Astrocyte (in vitro differentiated cells and primary cell): ENCODE results near the gene PRKCA. TPM values are rescaled to one million over a fixed set of nuclear protein-coding genes. Genes with fewer than 3 reads are reported as not detected.
"Not testable (repeated sequence)": the region's sequence is repeated elsewhere in the genome, so short reads cannot be mapped to it uniquely, and the experiment has no call there.

ENCODE experiments used
- DNase-seq: peaks from one replicate; pipeline ENCODE4 v3.0.0-alpha.2; 2010; ENCODE audit warnings: low read depth
- FAIRE-seq: peaks from 2 replicates; lab custom pipeline; 2011; peaks lifted over from hg19 to GRCh38; lab: Jason Lieb, UNC
- H2AFZ ChIP-seq: 2 replicates; pipeline ENCODE4 v1.6.0; 2012; ENCODE audit warnings: low read depth, low read length, inconsistent platforms
- H3K27ac ChIP-seq: 2 replicates; pipeline ENCODE4 v1.5.1; 2011; ENCODE audit warnings: low read depth, low read length, inconsistent platforms
- H3K27me3 ChIP-seq: 2 replicates; pipeline ENCODE4 v1.6.0; 2011; ENCODE audit warnings: low read length, inconsistent platforms; ENCODE audit not compliant: insufficient read depth
- H3K36me3 ChIP-seq: 2 replicates; pipeline ENCODE4 v1.5.1; 2011; ENCODE audit warnings: low read length, inconsistent platforms; ENCODE audit not compliant: insufficient read depth
- H3K4me1 ChIP-seq: 2 replicates; pipeline ENCODE4 v1.5.1; 2011; ENCODE audit warnings: low read length, inconsistent platforms; ENCODE audit not compliant: insufficient read depth
- H3K4me2 ChIP-seq: 2 replicates; pipeline ENCODE4 v1.6.0; 2012; ENCODE audit warnings: low read length, inconsistent platforms
- H3K4me3 ChIP-seq: 2 replicates; pipeline ENCODE4 v1.5.1; 2011; ENCODE audit warnings: low read depth, mild to moderate bottlenecking, low read length, inconsistent platforms; ENCODE audit not compliant: insufficient read depth
- H3K79me2 ChIP-seq: 2 replicates; pipeline ENCODE4 v1.6.0; 2012; ENCODE audit warnings: mild to moderate bottlenecking, low read length, inconsistent platforms; ENCODE audit not compliant: insufficient read depth
- H3K9ac ChIP-seq: 2 replicates; pipeline ENCODE4 v1.6.0; 2012; ENCODE audit warnings: mild to moderate bottlenecking, low read length, inconsistent platforms
- H3K9me3 ChIP-seq: 2 replicates; pipeline ENCODE4 v1.5.1; 2012; ENCODE audit warnings: low read depth, mild to moderate bottlenecking, low read length, inconsistent platforms; ENCODE audit not compliant: insufficient read depth
- H4K20me1 ChIP-seq: 2 replicates; pipeline ENCODE4 v1.6.0; 2012; ENCODE audit warnings: low read length, inconsistent platforms; ENCODE audit not compliant: insufficient read depth
- H3K27ac Mint-ChIP-seq: one replicate; pipeline ENCODE4 v1.8.0; 2021; ENCODE audit warnings: mild to moderate bottlenecking, mixed read lengths; ENCODE audit not compliant: unreplicated experiment
- H3K27me3 Mint-ChIP-seq: one replicate; pipeline ENCODE4 v1.8.0; 2021; ENCODE audit warnings: low read depth, mixed read lengths; ENCODE audit not compliant: unreplicated experiment
- H3K36me3 Mint-ChIP-seq: one replicate; pipeline ENCODE4 v1.8.0; 2021; ENCODE audit warnings: low read depth, mixed read lengths; ENCODE audit not compliant: unreplicated experiment
- H3K4me1 Mint-ChIP-seq: one replicate; pipeline ENCODE4 v1.8.0; 2021; ENCODE audit warnings: low read depth, mixed read lengths; ENCODE audit not compliant: unreplicated experiment
- H3K4me3 Mint-ChIP-seq: one replicate; pipeline ENCODE4 v1.8.0; 2021; ENCODE audit warnings: mild to moderate bottlenecking, moderate library complexity, mixed read lengths; ENCODE audit not compliant: unreplicated experiment
- H3K9me3 Mint-ChIP-seq: one replicate; pipeline ENCODE4 v1.8.0; 2021; ENCODE audit warnings: mild to moderate bottlenecking, mixed read lengths; ENCODE audit not compliant: unreplicated experiment
- EZH2 ChIP-seq: IDR thresholded peaks from 2 replicates; pipeline ENCODE4 v1.6.1; 2012; ENCODE audit warnings: mild to moderate bottlenecking, low read length, inconsistent platforms; ENCODE audit not compliant: insufficient read depth
- total RNA-seq: library from RNA; stranded (reverse); gene quantifications from 2 replicates; pipeline ENCODE4 v1.2.1, GENCODE V29; 2021
- TF ChIP-seq, protein P1 (sequence below): IDR thresholded peaks from 2 replicates; pipeline ENCODE4 v1.5.1; 2011; ENCODE audit warnings: low read depth, mild to moderate bottlenecking, inconsistent platforms, low read length, moderate library complexity; ENCODE audit not compliant: insufficient read depth

The PRKCA gene
- total RNA-seq, 1 donor from 2014 or later: 49.9 TPM

- Histone ChIP-seq H4K20me1 (no peaks in the 10 kb centered on the region), H3K4me3 (no peak overlapping the region), H3K79me2 (peaks cover 12% of the 10 kb centered on the region), H3K27me3 (no peaks in the 10 kb centered on the region), H3K9ac (no peak overlapping the region), H3K4me1 (no peaks in the 10 kb centered on the region), H3K4me2 (no peak overlapping the region), H3K36me3 (no peaks in the 10 kb centered on the region), H3K27ac (no peak overlapping the region), H2AFZ (no peak overlapping the region), H3K9me3 (no peaks in the 10 kb centered on the region)
- FAIRE-seq: no peak
- Mint-ChIP-seq H3K36me3 (peaks cover 6% of the 10 kb centered on the region), H3K27ac (no peak overlapping the region), H3K4me3 (no peak overlapping the region), H3K4me1 (peaks cover 8% of the 10 kb centered on the region), H3K9me3 (no peaks in the 10 kb centered on the region), H3K27me3 (no peaks in the 10 kb centered on the region)
- TF ChIP-seq EZH2: no peak
- TF ChIP-seq, protein P1, sequence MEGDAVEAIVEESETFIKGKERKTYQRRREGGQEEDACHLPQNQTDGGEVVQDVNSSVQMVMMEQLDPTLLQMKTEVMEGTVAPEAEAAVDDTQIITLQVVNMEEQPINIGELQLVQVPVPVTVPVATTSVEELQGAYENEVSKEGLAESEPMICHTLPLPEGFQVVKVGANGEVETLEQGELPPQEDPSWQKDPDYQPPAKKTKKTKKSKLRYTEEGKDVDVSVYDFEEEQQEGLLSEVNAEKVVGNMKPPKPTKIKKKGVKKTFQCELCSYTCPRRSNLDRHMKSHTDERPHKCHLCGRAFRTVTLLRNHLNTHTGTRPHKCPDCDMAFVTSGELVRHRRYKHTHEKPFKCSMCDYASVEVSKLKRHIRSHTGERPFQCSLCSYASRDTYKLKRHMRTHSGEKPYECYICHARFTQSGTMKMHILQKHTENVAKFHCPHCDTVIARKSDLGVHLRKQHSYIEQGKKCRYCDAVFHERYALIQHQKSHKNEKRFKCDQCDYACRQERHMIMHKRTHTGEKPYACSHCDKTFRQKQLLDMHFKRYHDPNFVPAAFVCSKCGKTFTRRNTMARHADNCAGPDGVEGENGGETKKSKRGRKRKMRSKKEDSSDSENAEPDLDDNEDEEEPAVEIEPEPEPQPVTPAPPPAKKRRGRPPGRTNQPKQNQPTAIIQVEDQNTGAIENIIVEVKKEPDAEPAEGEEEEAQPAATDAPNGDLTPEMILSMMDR: no peak
- no peak for DNase-seq
Measured at GRCh38 chr17:66477615-66478283, 175.3 kb downstream of the PRKCA start.

DNA sequence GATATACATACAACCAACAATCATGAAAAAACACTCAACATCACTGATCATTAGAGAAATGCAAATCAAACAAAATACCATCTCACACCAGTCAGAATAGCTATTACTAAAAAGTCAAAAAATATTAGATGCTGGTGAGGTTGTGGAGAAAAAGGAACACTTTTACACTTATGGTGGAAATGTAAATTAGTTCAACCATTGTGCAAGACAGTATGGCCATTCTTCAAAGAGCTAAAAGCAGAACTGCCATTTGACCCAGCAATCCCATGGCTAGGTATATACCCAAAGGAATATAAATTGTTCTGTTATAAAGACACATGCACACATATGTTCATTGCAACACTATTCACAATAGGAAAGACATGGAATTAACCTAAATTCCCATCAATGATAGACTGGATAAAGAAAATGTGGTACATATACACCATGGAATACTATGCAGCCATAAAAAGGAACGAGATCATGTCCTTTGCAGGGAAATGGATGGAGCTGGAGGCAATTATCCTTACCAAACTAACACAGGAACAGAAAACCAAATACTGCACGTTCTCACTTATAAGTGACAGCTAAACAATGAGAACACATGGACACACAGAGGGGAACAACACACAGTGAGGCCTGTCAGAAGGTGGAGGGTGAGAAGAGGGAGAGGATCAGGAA, 176.9 kb downstream of the PRKCA start:
- not testable (repeated sequence) for FAIRE-seq, H3K9me3 ChIP-seq, H4K20me1 ChIP-seq, H3K36me3 Mint-ChIP-seq, H3K27me3 Mint-ChIP-seq, DNase-seq, H3K36me3 ChIP-seq, H3K4me2 ChIP-seq, H3K9me3 Mint-ChIP-seq, H2AFZ ChIP-seq, H3K27me3 ChIP-seq, H3K4me3 Mint-ChIP-seq, H3K27ac Mint-ChIP-seq, H3K27ac ChIP-seq, H3K4me1 Mint-ChIP-seq, H3K4me3 ChIP-seq, H3K9ac ChIP-seq, H3K4me1 ChIP-seq
- H3K79me2 ChIP-seq: peaks cover 15% of the 10 kb centered on the region

DNA sequence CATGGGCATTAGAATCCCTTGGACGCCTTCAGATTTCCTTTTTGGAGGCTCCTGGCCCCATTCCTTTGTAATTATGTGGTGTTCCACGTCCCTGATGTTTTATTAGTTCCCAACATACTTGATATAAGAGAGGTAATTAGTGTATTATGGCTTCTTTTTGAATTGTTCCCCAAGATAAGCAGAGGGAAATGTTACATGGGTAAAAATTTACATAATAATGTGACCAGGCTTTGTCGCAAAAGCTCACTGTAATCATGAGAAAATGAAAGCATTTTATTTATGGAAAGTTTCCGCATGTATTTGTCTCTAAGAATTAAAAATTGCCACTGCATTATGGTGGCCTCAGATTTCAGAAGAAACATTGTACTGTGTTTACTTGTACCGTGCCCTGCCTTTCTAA, 177.8 kb downstream of the PRKCA start:
- no peaks in the 10 kb centered on the region for H3K27me3 Mint-ChIP-seq
- H3K27ac ChIP-seq: no peak overlapping the region
- H2AFZ ChIP-seq: no peak overlapping the region
- H3K4me3 ChIP-seq: no peak overlapping the region
- no peaks in the 10 kb centered on the region for H3K9me3 ChIP-seq
- no peak overlapping the region for H3K4me3 Mint-ChIP-seq
- peaks cover 14% of the 10 kb centered on the region for H3K79me2 ChIP-seq
- no peaks in the 10 kb centered on the region for H3K9me3 Mint-ChIP-seq
- H3K4me1 Mint-ChIP-seq: peaks cover 3% of the 10 kb centered on the region
- H3K4me1 ChIP-seq: no peaks in the 10 kb centered on the region
- no peaks in the 10 kb centered on the region for H3K27me3 ChIP-seq
- peaks cover 6% of the 10 kb centered on the region for H3K36me3 Mint-ChIP-seq
- H3K4me2 ChIP-seq: no peak overlapping the region
- H3K27ac Mint-ChIP-seq: no peak overlapping the region
- H3K9ac ChIP-seq: no peak overlapping the region
- FAIRE-seq (no peak), DNase-seq (no peak)
- no peaks in the 10 kb centered on the region for H4K20me1 ChIP-seq
- H3K36me3 ChIP-seq: no peaks in the 10 kb centered on the region
- no peak for TF ChIP-seq EZH2
- TF ChIP-seq, protein P1: no peak
